Endothelial cell (in vitro differentiated cells): Measurements from ENCODE around the gene STK35. TPM values are rescaled to one million over a fixed set of nuclear protein-coding genes. Genes with fewer than 3 reads are reported as not detected.

Experiments
- DNase-seq: peaks from one replicate; pipeline ENCODE4 v3.0.0; 2021; ENCODE audit warnings: low spot score
- H3K27ac Mint-ChIP-seq: one replicate; pipeline ENCODE4 v1.8.0; 2021; ENCODE audit warnings: mixed read lengths, inconsistent platforms; ENCODE audit not compliant: unreplicated experiment
- H3K27me3 Mint-ChIP-seq: one replicate; pipeline ENCODE4 v1.8.0; 2021; ENCODE audit warnings: mild to moderate bottlenecking, moderate library complexity, mixed read lengths, inconsistent platforms; ENCODE audit not compliant: unreplicated experiment
- H3K36me3 Mint-ChIP-seq: one replicate; pipeline ENCODE4 v1.8.0; 2021; ENCODE audit warnings: mild to moderate bottlenecking, low read depth, mixed read lengths, inconsistent platforms; ENCODE audit not compliant: unreplicated experiment
- H3K4me1 Mint-ChIP-seq: one replicate; pipeline ENCODE4 v1.8.0; 2021; ENCODE audit warnings: mild to moderate bottlenecking, mixed read lengths, inconsistent platforms; ENCODE audit not compliant: unreplicated experiment
- H3K4me3 Mint-ChIP-seq: one replicate; pipeline ENCODE4 v1.8.0; 2021; ENCODE audit warnings: mild to moderate bottlenecking, mixed read lengths, inconsistent platforms; ENCODE audit not compliant: unreplicated experiment
- H3K9me3 Mint-ChIP-seq: one replicate; pipeline ENCODE4 v1.8.0; 2021; ENCODE audit warnings: mixed read lengths, inconsistent platforms; ENCODE audit not compliant: unreplicated experiment
- CTCF ChIP-seq: fragments of 200-600 bp; sonication (generic); IDR thresholded peaks from one replicate; pipeline ENCODE4 v1.5.0; 2021; ENCODE audit warnings: antibody characterized with exemption; ENCODE audit not compliant: unreplicated experiment
- total RNA-seq: library from RNA; stranded (reverse); fragmentation: NEBNext Ultra II Directional; extraction: Animal tissue kit (Norgen Biotek cat#: 25700); gene quantifications from one replicate; pipeline ENCODE4 v1.2.1, GENCODE V29; 2021; ENCODE audit not compliant: unreplicated experiment

STK35 gene
- total RNA-seq, 1 donor from 2014 or later: 31.3 TPM

DNA sequence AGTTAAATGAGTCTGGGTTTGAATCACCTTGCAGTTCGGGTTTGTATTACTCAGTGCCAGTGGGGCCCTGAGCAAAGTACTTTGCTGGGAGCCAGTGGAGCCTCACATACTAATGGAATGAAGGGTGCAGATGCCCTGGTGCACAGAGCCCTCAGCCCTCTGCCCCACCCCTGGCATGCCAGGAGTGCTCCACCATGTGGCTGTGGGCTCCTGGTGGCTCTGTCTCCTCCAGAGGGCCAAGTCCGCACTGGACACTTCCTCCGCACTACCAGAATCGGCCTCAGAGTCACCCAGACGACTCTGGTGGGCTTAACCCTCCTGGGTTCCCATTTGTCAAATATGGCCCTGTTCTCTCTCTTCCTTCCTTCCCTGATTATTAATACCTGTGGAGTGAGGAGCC is 94.0 kb downstream of the STK35 start:
- Mint-ChIP-seq H3K27ac (no peak overlapping the region), H3K4me1 (peaks cover 3% of the 10 kb centered on the region), H3K4me3 (no peak overlapping the region), H3K36me3 (no peaks in the 10 kb centered on the region), H3K9me3 (no peaks in the 10 kb centered on the region), H3K27me3 (peaks cover 1% of the 10 kb centered on the region)
- no peak for DNase-seq
- no peak for TF ChIP-seq CTCF

DNA sequence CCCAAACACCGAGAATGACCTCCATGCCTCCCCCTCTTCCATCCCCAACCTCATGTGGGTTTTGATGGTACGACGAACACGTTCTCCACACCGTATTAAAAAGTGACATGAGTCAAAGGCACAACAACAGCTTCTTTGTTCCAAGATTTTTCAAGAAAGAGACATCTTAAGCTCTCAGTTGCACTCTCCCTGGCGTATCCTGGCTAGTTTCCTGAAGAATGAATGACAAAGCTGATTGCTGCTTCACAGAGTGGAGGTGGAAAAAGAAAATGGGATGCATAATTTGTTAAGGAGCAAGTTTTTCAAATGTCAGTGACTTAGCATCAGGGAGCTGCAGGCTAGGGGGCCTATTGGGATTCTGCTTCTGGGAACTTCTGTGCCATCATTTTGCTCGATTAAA is 95.5 kb downstream of the STK35 start:
- H3K9me3 Mint-ChIP-seq: no peaks in the 10 kb centered on the region
- H3K27me3 Mint-ChIP-seq: peaks cover 1% of the 10 kb centered on the region
- no peak for TF ChIP-seq CTCF
- H3K36me3 Mint-ChIP-seq: no peaks in the 10 kb centered on the region
- no peak for DNase-seq
- peaks cover 3% of the 10 kb centered on the region for H3K4me1 Mint-ChIP-seq
- H3K4me3 Mint-ChIP-seq: no peak overlapping the region
- no peak overlapping the region for H3K27ac Mint-ChIP-seq

Other genes with a start within 250 kb of the STK35 start
- 132 TPM for gene SIRPA, start 206.4 kb upstream of the STK35 start, total RNA-seq
- not detected for gene PDYN, start 107.8 kb upstream of the STK35 start, total RNA-seq
- not detected for gene TGM3, start 194.2 kb downstream of the STK35 start, total RNA-seq